ENCODE measurements around the gene SHC3. TPM values are rescaled to one million over a fixed set of nuclear protein-coding genes. Genes with fewer than 3 reads are reported as not detected.

SHC3 gene
- total RNA-seq, 1 experiment from 2014 or later = 1.8 TPM

- no peak overlapping the region for H2AK5ac ChIP-seq (ENCODE audit: insufficient read length, low read length)
- no CpG with 5 or more reads among the region's 3 CpGs for WGBS (ENCODE audit: extremely low coverage, insufficient read length, low lambda C conversion rate)
- no peaks in the 10 kb centered on the region for H3K4me1 Mint-ChIP-seq
These were observed 98.4 kb downstream of the SHC3 start for GRCh38 chr9:89080193-89080592.

More at GRCh38 chr9:89080193-89080592, 98.4 kb downstream of the SHC3 start:
- H4K8ac ChIP-seq (replicated peaks; ENCODE audit: insufficient read length, low read depth, low read length) = no peak overlapping the region
- H3K27ac ChIP-seq (ENCODE audit: insufficient read length, low read depth, low read length) = no peak overlapping the region
- H2AFZ ChIP-seq (ENCODE audit: low read length) = no peak overlapping the region
- Mint-ChIP-seq H3K27me3 (ENCODE audit: low read depth) (peaks cover 3% of the 10 kb centered on the region; the same call in 1 of the 2 replicates), H3K27ac (no peak overlapping the region), H3K36me3 (ENCODE audit: insufficient read depth in 1 of 3, low read depth in 3 of 3) (no peaks in the 10 kb centered on the region; a peak in 1 of 7 replicates), H3K4me3 (no peak overlapping the region), H3K9me3 (no peaks in the 10 kb centered on the region)
- DNase-seq = no peak
- H4K5ac ChIP-seq (ENCODE audit: insufficient read length, low read depth, low read length) = no peak overlapping the region
- H2BK20ac ChIP-seq (ENCODE audit: low read depth, low read length, poor library complexity, severe bottlenecking) = no peak overlapping the region
- H4K91ac ChIP-seq (ENCODE audit: insufficient read length, low read depth, low read length) = no peak overlapping the region
- H2BK15ac ChIP-seq (ENCODE audit: low read depth, low read length) = no peak overlapping the region
- H3K9me3 ChIP-seq (ENCODE audit: control insufficient read depth, low read depth, low read length) = no peaks in the 10 kb centered on the region
- no peak overlapping the region for H3K23ac ChIP-seq (ENCODE audit: insufficient read length, low read depth, low read length)
- TF ChIP-seq, protein P1, sequence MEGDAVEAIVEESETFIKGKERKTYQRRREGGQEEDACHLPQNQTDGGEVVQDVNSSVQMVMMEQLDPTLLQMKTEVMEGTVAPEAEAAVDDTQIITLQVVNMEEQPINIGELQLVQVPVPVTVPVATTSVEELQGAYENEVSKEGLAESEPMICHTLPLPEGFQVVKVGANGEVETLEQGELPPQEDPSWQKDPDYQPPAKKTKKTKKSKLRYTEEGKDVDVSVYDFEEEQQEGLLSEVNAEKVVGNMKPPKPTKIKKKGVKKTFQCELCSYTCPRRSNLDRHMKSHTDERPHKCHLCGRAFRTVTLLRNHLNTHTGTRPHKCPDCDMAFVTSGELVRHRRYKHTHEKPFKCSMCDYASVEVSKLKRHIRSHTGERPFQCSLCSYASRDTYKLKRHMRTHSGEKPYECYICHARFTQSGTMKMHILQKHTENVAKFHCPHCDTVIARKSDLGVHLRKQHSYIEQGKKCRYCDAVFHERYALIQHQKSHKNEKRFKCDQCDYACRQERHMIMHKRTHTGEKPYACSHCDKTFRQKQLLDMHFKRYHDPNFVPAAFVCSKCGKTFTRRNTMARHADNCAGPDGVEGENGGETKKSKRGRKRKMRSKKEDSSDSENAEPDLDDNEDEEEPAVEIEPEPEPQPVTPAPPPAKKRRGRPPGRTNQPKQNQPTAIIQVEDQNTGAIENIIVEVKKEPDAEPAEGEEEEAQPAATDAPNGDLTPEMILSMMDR (conservative IDR thresholded peaks at IDR 0.05) = no peak
- H3K23me2 ChIP-seq (ENCODE audit: insufficient read length, low read depth, low read length, poor library complexity, severe bottlenecking) = no peaks in the 10 kb centered on the region
- H2BK120ac ChIP-seq (ENCODE audit: low read depth, low read length, poor library complexity, severe bottlenecking) = no peak overlapping the region
- no peak overlapping the region for H3K9ac ChIP-seq (ENCODE audit: extremely low read depth, insufficient read length, low read length)
- H3K4me1 ChIP-seq (ENCODE audit: insufficient read depth, low read length) = no peaks in the 10 kb centered on the region
- no peaks in the 10 kb centered on the region for H4K20me1 ChIP-seq (ENCODE audit: control insufficient read depth, insufficient read depth, insufficient read length)
- H3K18ac ChIP-seq (ENCODE audit: insufficient read length, low read depth, low read length) = no peak overlapping the region
- H3K4ac ChIP-seq (ENCODE audit: low read depth, low read length) = no peak overlapping the region
- H3K4me2 ChIP-seq (ENCODE audit: insufficient read depth, insufficient read length, low read length) = no peak overlapping the region
- H2BK12ac ChIP-seq (ENCODE audit: insufficient read length, low read depth, low read length) = no peak overlapping the region
- no peaks in the 10 kb centered on the region for H3K79me1 ChIP-seq (ENCODE audit: insufficient read depth, low read depth, low read length, poor library complexity, severe bottlenecking)
- no peak overlapping the region for H3K14ac ChIP-seq (ENCODE audit: insufficient read depth, low read length)
- H3K56ac ChIP-seq (ENCODE audit: insufficient read length, low read depth, low read length) = no peak overlapping the region
- H2BK5ac ChIP-seq (ENCODE audit: insufficient read length, low read length) = no peak overlapping the region
- no peaks in the 10 kb centered on the region for H3K79me2 ChIP-seq (ENCODE audit: insufficient read depth, low read length)
- H3K27me3 ChIP-seq (ENCODE audit: insufficient read depth, low read length) = no peaks in the 10 kb centered on the region
- no peak overlapping the region for H3T11ph ChIP-seq (ENCODE audit: low read length)

Measured in H9 (cell line).